Activated gamma-delta T cell treated with Interleukin-2 at 50 U/mL for 16 hours (primary cell): ENCODE measurements around the gene FPR2.

Experiments
- DNase-seq: peaks from one replicate; pipeline ENCODE4 v3.0.0-alpha.2; 2020

The FPR2 gene

GRCh38 chr19:51807925-51808324 is 46.9 kb downstream of the FPR2 start:
- DNase-seq, result no peak

- DNase-seq, result no peak
These were observed 47.5 kb downstream of the FPR2 start for GRCh38 chr19:51808333-51808986.

- DNase-seq, result no peak
These were observed 48.8 kb downstream of the FPR2 start for GRCh38 chr19:51809787-51810186.

GRCh38 chr19:51810223-51810622 is 49.2 kb downstream of the FPR2 start:
- DNase-seq, result no peak

- no peak for DNase-seq
These were observed 50.4 kb downstream of the FPR2 start for GRCh38 chr19:51811344-51811743.

GRCh38 chr19:51815043-51815442 is 54.1 kb downstream of the FPR2 start:
- DNase-seq, result no peak

- no peak for DNase-seq
These were observed 55.7 kb downstream of the FPR2 start for GRCh38 chr19:51816711-51817110.

- DNase-seq, result no peak
These were observed 59.0 kb downstream of the FPR2 start for GRCh38 chr19:51820011-51820410.
